GM19397 (cell line): ENCODE measurements around the gene SULT2B1.
"Not testable (repeated sequence)": the region's sequence is repeated elsewhere in the genome, so short reads cannot be mapped to it uniquely, and the experiment has no call there.

Experiments
- ATAC-seq: cut with Tn5 transposase; IDR thresholded peaks from one replicate; pipeline ENCODE4 v1.9.1; 2021; ENCODE audit warnings: mild to moderate bottlenecking, moderate library complexity; ENCODE audit not compliant: unreplicated experiment

Gene SULT2B1

GRCh38 chr19:48524732-48525131 is 27.2 kb upstream of the SULT2B1 start:
- ATAC-seq = no peak

GRCh38 chr19:48529156-48529555 is 22.8 kb upstream of the SULT2B1 start:
- no peak for ATAC-seq

GRCh38 chr19:48530066-48530720 is 21.8 kb upstream of the SULT2B1 start:
- no peak for ATAC-seq

- ATAC-seq = no peak
Measured at GRCh38 chr19:48530770-48531169, 21.2 kb upstream of the SULT2B1 start.

GRCh38 chr19:48533770-48534169 is 18.2 kb upstream of the SULT2B1 start:
- no peak for ATAC-seq

- no peak for ATAC-seq
Measured at GRCh38 chr19:48537541-48537940, 14.4 kb upstream of the SULT2B1 start.

- ATAC-seq = not testable (repeated sequence)
Measured at GRCh38 chr19:48538057-48538456, 13.9 kb upstream of the SULT2B1 start.

GRCh38 chr19:48539503-48540096 is 12.4 kb upstream of the SULT2B1 start:
- ATAC-seq = no peak

- ATAC-seq = no peak
Measured at GRCh38 chr19:48540110-48540509, 11.9 kb upstream of the SULT2B1 start.

- ATAC-seq = no peak
Measured at GRCh38 chr19:48541813-48542212, 10.2 kb upstream of the SULT2B1 start.

GRCh38 chr19:48543121-48543710 is 8.8 kb upstream of the SULT2B1 start:
- ATAC-seq = no peak

GRCh38 chr19:48544856-48545750 is 6.9 kb upstream of the SULT2B1 start:
- ATAC-seq = no peak

- no peak for ATAC-seq
Measured at GRCh38 chr19:48547722-48548121, 4.2 kb upstream of the SULT2B1 start.

- ATAC-seq = no peak
Measured at GRCh38 chr19:48548253-48548911, 3.6 kb upstream of the SULT2B1 start.

GRCh38 chr19:48549380-48549779 is 2.6 kb upstream of the SULT2B1 start:
- ATAC-seq = no peak

GRCh38 chr19:48552406-48553322 is 692 bp downstream of the SULT2B1 start:
- ATAC-seq = no peak

- no peak for ATAC-seq
Measured at GRCh38 chr19:48553676-48554384, 1.9 kb downstream of the SULT2B1 start.

GRCh38 chr19:48554385-48555091 is 2.6 kb downstream of the SULT2B1 start:
- ATAC-seq = no peak

GRCh38 chr19:48556163-48556562 is 4.2 kb downstream of the SULT2B1 start:
- no peak for ATAC-seq
